NCI-H1092 (cell line): ENCODE data around the gene MT3.
"Not testable (repeated sequence)": the region's sequence is repeated elsewhere in the genome, so short reads cannot be mapped to it uniquely, and the experiment has no call there.

Experiments used
- DNase-seq: peaks from one replicate; lab custom pipeline; 2025; lab: John Stamatoyannopoulos, UW

MT3 gene

GRCh38 chr16:56610017-56610608 is 20.8 kb downstream of the MT3 start:
- DNase-seq: no peak

- DNase-seq: no peak
Measured at GRCh38 chr16:56610609-56611111, 21.3 kb downstream of the MT3 start.

GRCh38 chr16:56611281-56611833 is 22.0 kb downstream of the MT3 start:
- no peak for DNase-seq

DNA sequence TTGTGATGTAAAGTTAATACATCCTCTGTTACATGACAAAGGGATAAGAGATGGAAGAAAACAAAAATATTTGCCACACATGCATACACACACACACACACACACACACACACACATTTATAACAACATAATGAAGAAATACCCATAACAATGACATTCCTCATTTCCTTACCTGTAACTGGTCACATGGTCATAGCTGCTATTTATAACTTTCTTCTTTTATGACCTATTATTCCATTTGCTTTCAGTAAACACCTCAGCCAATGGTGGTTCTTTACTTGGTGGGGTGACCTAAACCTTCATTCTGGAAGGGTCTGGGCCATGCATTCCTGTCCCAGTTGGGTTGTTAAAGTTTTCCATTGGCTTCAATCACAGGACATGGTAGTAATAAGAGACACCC is 24.4 kb downstream of the MT3 start:
- DNase-seq: no peak

GRCh38 chr16:56614549-56614991 is 25.2 kb downstream of the MT3 start:
- no peak for DNase-seq

GRCh38 chr16:56615353-56615752 is 26.0 kb downstream of the MT3 start:
- no peak for DNase-seq

- DNase-seq: no peak
Measured at GRCh38 chr16:56616608-56617211, 27.4 kb downstream of the MT3 start.

DNA sequence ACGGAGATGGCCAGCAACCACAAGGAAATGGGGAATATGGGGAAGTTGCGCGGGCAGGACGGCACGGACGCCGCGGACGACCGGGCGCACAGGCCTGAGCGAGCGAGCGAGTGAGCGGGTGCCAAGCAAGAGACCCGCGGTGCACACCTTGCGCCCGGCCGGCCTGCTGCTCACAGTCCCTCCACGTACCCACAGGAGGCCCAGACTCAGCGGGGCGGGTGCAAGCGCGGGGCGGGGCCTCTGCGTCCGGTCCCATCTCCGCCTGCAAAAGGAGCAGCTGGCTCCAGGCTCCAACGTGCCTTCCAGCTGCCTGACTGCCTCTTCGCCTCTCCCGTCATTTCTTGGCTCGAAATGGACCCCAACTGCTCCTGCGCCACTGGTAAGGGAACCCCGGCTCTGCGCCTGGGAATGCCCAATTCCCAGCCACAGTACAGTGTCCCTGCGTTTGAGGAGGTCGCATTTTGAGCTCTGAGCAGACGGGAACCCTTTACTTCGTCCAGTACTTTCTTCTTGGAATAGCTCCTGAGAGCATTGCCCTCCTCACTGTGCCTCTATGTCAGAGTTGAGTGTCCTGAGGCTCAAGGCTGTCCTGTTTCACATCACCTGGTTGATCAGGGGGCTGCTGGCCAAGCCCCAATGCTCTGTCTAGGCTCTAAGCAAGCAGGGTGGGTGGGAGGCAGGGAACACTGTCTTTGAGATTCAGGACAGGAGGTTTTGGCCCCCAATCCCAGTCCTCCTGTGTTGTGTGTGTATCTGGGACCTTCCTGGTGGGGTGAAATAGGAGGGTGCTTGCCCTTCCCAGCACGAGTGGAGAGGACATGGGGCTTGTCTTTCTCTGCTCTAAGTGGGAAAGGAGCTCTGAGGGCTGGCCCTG is 28.1 kb downstream of the MT3 start:
- no peak for DNase-seq

- no peak for DNase-seq
Measured at GRCh38 chr16:56618138-56618537, 28.8 kb downstream of the MT3 start.

DNA sequence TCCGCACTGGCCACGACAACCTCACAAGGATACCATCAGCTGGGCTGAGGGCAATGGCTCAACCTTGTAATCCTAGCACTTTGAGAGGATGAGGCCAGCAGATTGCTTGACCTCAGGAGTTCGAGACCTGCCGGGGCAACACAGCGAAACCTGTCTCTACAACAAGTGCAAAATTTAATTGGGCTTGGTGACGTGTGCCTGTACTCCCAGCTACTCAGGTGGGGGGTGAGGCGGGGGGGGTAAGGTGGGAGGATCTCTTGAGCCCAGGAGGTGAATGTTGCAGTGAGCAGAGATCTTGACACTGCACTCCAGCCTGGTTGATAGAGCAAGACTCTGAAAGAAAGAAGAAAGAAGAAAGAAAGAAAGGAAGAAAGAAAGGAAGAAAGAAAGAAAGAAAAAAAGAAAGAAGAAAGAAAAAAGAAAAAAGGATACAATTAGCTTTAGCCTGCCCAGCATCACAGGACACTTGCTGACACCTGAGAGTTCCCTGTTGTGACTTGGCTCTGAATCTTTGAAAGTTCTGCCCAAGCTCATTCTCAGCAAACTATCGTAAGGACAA is 31.1 kb downstream of the MT3 start:
- DNase-seq: no peak

DNA sequence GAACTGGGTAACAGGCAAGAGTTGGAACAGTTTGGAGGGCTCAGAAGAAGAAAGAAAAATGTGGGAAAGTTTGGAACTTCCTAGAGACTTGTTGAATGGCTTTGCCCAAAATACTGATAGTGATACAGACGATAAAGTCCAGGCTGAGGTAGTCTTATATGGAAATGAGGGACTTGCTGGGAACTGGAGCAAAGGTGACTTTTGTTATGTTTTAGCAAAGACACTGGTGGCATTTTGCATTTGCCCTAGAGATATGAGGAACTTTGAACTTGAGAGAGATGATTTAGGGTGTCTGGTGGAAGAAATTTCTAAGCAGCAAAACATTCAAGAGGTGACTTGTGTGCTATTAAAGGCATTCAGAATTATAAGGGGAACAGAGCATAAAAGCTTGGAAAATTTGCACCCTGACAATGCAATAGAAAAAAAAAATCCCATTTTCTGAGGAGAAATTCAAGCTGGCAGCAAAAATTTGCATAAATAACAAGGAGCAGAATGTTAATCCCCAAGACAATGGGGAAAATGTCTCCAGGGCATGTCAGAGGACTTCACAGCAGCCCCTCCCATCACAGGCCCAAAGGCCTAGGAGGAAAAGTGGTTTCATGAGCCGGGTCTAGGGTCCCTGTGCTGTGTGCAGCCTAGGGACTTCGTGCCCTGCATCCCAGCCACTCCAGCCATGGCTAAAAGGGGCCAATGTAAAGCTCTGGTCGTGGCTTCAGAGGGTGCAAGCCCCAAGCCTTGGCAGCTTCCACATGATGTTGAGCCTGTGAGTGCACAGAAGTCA is 32.5 kb downstream of the MT3 start:
- DNase-seq: not testable (repeated sequence)

GRCh38 chr16:56623184-56623583 is 33.9 kb downstream of the MT3 start:
- DNase-seq: not testable (repeated sequence)

- no peak for DNase-seq
Measured at GRCh38 chr16:56623637-56624036, 34.3 kb downstream of the MT3 start.

DNA sequence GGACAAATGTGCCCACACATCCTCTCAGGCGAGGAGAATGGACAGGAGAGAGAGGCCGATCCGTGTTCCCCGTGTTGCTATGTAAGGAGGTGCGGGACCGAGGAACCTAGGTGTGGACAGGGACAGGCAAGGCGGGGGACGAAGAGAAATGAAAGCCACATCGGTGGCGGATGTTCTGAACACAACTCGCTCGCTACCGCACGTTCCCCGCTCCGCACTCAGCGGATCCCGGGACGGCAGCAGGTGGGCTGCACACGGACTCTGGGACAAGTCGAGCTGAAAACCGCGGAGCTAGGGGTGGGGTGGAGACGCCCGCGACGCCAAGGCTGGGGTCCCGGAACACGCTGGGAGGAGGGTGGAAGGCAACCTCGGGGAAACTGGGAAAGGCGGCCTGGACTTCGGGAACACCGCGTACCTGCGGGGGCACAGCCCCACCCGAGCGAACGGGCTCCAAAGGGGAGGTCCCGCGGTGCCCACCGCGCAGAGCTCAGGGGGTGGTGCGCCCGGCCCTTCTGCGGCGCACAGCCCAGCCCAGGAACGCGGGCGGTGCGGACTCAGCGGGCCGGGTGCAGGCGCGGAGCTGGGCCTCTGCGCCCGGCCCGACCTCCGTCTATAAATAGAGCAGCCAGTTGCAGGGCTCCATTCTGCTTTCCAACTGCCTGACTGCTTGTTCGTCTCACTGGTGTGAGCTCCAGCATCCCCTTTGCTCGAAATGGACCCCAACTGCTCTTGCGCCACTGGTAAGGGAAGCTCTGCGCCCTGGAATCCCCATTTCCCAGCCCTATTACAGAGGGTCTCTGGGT is 36.0 kb downstream of the MT3 start, which contains the start of gene MT1E:
MT1E (plus strand) TSS at position 642 of the 803 bp plus-strand sequence; CDS start at position 713, 71 bp downstream.
- DNase-seq: no peak

DNA sequence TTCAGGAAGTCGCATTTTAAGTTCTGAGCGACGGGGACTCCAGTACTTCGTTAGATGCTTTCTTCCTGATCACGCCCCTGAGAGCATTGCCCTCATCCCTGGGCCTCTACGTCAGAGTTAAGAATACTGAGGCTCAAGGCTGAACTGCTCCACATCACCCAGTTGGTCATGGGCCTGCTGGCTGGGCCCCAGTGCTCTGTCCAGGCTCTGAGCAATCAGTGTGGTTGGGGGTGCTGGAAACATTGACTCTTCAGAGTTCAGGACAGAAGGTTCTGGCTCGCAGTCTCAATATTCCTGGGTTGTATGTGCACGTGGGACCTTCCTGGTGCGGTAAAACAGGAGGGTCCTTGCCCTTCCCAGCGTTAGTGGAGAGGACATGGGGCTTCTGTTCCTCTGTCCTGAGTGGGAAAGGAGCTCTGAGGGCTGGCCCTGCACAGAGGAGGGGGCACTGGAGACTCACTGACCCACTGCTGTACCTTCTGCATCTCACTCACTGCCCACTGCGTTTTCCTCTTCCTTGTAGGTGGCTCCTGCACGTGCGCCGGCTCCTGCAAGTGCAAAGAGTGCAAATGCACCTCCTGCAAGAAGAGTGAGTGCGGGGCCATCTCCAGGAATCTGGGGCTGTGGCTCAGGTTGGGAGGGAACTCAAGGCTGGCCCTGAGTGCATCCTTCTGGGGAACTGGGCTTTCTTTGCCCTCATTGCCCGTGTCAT is 36.8 kb downstream of the MT3 start:
- DNase-seq: no peak

DNA sequence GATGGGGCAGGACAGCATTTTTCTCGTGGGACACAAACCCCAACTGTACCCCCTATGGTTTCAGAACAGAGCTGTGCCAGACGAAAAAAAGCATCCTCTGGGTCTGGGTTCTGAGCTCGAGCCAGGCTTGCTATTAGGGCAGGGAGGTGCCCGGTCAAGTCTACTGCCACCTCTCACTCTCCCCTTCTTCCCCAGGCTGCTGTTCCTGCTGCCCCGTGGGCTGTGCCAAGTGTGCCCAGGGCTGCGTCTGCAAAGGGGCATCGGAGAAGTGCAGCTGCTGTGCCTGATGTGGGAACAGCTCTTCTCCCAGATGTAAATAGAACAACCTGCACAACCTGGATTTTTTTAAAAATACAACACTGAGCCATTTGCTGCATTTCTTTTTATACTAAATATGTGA is 37.4 kb downstream of the MT3 start:
- DNase-seq: no peak

GRCh38 chr16:56628486-56629350 is 39.4 kb downstream of the MT3 start:
- no peak for DNase-seq

- no peak for DNase-seq
Measured at GRCh38 chr16:56629531-56629930, 40.2 kb downstream of the MT3 start.

DNA sequence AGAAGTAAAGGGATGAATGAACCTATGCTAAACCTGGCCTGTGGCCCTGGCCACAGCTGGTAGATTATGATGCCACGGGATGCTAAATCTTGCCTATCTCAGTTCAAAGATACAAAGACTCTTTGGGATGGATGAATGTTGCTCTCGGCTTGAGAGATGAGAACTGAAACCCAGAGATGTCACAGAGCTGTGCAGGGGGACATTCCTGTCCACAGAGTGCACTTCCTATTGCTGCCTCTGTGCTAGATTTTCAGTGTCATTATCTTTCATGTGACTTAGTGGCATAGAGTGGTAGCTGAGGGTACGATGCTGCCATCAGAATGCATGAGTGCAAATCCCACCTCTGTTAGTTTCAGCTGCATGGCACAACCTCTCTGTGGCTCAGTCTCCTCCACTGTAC is 40.8 kb downstream of the MT3 start:
- DNase-seq: no peak
